Embryonic facial prominence (tissue), 1 donor: ENCODE data around the gene PER2.

Source experiments
- DNase-seq: peaks from one replicate; pipeline ENCODE4 v3.0.0-alpha.2; 2016; ENCODE audit errors: extremely low spot score

PER2 gene

DNA sequence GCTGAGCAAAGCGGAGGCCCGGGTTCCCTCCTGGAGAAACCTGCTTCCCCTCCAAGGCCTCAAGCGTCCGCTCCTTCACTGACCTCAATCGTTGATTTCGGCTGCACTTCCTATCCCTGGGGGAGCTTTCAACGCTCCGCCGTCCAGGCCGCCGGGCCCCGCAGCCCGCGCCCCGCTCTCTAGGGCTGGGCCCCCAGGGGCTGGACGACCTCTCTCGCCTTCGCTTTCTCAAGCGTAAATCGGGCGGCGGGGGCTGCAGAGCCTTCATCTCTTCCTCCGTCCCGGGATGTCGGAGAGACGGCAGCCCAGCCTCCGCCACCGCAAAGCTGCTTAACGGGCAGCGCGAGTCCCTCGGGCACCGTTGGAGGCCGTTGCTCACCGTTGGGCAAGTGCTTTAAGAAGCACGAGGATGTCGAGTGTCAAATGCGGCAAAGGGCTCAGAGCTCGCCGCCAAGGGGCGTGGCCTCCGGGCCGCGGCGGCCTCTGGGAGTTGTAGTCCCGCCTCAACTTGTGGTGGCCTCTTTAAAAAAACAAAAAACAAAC is 57.1 kb downstream of the PER2 start:
- no peak for DNase-seq

DNA sequence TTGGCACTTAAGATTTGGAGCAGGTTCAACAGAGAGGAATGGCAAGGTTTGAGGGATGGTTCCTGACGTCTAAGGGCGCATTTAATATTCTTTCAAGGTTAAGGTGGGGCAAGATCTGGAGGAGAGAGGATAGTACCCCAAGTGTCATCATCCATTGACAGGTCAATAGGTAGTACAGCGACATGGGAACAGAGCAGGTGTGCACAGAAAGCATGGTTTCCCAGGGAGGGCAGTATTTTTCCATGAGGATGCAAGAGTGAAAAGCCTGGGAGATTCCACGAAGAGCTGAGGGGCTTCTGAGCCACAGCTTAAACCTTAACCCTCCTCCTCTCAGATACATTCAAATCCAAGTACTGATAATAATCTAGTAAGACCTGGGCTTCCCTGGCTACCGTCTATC is 57.7 kb downstream of the PER2 start:
- DNase-seq = no peak

DNA sequence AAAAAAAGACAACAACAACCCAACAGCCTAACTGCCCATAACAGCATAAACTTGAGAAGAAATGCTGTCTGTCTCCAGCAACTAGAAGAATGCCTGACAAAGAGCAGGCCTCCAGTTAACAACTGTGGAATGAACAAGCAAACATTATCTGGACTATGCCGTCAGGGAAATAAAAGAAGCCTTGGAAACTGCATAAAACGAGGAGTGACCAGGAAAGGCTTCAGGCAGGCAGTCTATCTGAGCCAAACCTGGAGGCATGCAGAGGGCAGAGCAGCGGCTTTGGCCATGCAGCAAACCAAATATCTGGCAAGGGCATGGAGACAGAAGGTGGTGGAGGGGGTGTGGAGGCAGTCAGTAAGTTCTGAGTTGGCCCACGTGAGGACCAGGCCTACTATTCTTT is 59.7 kb downstream of the PER2 start:
- DNase-seq = no peak

DNA sequence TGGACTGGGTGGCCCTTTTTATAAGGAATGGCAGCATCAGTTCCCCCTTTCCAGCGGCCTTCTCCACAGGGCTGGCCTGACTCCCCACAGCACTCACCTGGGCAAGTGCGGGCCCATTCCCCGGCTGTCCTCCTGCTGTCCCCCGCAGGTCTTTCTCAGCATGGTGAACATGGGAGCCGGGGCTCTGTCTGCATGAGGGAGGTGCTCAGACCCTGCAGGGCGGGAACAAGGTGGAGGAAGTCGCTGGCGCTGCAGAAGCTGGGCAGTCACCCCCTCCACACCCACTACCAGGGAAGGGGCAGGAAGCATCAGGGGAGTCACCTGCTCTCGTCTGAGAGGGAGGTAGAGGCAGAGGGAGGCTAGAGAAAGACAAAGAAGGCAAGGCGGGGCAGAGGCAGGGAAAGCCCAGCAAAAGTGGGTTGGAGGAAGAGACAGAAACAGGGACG is 60.8 kb downstream of the PER2 start:
- no peak for DNase-seq

DNA sequence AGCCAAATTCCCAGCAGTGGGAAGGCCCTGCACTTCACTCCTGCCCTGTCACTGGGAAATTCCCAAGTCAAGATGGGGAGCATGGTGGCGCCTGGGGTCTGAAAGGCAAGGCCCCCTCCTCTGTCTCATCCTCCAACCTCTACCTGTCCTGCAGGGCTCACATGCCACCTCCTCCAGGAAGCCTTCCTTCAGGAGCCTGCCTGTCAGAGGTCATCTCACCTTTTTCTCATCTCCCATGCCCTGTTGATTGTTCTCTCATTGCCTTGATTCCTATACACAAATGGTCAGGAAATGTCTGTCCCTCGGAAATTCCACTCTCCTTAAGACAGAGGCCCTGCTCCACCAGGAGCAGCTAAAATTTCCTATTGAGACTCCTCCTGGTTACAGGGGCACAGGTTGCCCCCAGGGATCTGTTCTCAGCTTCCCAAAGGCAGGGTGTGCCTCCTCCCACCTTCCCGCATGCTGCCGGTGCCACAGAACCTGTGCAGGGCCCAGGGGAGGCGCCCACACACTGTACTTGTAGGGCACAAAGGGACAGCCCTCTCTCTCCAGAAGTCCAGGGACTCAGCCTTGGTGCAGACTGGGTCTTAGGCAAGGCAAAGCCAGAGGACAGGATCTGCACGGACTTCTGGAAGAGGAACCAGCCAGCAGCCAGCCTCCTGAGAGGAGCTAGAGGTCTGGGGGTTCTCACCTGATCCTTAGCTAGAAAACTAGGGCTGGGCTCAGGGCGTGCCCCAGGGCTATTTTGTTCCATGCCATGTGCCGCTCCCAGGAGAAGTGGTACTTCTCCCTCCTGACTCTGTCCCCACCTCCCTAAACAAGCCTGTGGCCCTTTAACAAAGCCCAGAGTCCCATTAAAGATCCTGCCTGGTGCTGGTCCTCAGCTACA is 61.5 kb downstream of the PER2 start:
- no peak for DNase-seq

DNA sequence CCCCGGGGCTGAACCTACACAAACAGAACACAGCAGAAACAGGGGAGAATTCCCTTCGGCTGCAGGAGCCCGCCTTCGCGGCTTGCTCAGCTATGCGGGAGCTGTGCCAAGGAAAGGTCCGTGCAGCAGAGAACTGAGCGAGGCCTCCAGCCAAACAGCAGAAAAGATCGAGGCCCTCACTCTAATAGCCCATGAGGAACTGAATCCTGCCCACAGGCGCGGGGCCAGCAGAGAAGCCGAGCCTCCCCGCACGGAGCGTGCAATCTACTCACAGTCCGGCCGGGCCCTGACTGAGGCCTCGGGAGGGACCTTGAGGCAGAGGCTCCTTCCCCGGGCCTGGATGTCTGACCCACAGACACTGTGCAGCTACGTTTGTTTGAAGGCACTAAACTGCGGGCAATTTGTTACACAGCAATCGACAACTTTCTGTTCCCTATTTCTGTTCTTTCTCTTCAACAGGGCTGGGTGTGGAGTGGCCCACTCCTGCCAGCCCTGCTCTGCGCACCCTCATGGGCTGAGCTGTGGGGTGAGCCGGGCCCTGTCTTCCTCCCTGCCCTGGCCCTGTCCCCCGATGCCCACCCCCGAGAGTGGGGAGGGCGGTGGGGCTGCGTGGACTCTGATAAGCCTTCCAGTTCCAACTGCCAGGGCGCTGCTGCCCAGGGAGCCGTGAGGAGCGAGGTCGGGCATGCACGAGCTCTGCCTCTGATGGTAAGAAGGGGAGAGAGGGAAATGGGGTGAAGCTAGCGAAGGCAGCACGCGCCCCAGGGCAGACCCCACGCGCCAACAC is 62.3 kb downstream of the PER2 start:
- no peak for DNase-seq

DNA sequence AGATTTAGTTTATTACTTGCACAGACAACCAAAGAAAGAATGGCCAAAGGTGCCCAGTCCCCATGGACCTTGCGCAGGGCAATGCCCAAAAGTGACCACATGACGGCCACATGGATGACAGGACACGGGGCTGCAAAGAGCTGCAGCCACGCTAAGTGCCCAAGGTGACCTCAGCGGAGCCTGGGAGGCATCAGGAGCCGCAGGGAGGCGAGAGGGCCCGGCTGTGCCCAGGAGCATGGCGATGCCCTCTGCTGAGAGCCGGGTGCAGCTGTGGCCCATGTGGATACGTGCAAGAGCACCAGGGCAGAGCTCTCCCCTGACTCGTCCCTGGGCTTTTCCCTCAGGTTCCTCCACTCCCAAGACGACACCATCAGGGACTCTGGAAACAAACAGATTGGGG is 63.3 kb downstream of the PER2 start:
- no peak for DNase-seq

DNA sequence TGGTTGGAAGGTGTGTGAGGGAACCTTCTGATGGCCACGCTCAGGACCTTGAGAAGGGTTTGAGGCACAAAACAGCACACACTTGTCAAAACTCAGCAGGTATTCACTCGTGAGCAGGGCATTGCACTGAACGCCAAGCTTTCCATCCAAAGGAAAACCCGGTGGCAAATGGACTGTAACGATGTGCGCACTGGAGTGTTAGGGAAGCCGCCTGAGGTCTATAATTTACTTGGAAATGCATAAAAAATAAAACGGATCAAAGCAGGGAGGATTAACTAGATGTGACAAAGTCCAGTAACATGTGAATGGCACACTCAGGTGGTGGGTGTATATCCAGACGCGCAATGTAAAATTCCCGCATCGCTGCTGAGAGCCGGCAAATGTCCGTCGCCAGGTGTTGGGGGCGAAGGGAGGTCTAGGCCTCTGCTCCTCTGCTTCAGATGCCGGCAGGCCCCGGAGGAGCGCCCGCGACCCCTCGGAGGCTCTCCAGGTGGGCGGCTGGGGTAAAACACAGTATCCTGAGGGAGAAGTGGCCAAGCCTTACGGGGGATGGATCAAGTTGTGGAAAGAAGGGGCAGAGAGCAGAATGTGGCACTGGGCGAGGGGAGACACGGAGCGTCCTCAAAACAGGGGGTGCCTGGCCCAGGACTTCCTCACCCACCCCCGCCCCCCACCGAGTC is 63.9 kb downstream of the PER2 start:
- no peak for DNase-seq

DNA sequence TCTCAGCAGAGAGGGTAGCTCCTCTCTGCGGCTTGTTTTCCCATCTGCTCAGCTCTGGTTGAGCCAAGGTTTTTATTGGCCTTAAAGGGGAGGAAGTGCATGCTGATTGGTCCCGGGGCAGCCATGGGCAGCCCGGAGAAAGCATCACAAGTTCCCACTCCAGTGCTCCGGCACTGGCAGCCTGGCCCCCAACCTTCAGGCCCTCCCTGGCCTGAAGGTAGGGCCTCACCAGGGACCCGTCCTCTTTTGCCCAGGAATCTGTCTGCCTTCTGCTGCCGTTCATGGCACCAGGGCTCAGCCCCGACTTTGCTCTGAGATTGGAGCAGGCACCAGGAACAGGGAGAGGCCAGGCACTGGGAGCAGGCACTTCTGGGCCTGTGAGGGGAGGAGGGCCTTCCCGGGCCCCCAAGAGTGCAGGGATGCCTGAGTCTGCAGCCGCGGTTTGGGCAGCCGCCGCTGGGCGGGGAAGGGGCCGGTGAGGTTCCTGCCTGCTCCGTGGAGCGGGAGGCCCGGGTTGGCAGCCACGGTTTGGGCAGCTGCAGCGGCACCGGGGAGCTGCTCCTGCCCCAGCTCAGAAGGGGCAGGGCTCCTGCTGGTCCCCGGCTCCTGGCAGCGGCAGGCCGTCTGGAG is 67.4 kb downstream of the PER2 start:
- DNase-seq = no peak

DNA sequence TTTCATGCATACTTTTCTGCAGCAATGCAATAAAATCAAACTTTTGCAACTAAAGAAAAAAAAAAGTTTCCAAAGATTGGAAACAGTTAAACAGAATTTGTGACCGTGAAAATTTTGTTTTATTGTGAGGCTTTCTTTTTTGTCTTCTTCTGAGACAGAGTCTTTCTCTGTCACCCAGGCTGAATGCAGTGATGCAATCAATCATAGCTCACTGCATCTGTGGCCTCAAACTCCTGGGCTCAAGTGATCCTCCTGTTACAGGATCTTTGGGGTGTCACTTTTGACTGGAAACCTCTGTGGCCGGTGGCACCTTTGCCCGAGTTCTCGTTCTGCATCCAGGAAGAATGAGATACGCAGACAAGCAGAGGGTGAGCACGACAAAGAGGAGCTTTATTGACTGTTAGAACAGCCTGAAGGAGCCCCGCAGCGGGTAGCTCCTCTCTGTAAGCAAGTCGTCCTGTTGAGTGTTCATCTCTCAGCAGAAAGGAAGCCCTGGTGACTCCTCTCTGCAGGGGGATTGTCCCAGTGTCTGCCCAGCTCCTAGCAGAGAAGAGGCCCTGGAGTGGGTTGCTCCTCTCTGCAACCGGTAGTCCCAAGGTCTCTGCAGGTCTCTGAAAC is 68.0 kb downstream of the PER2 start:
- DNase-seq = no peak

DNA sequence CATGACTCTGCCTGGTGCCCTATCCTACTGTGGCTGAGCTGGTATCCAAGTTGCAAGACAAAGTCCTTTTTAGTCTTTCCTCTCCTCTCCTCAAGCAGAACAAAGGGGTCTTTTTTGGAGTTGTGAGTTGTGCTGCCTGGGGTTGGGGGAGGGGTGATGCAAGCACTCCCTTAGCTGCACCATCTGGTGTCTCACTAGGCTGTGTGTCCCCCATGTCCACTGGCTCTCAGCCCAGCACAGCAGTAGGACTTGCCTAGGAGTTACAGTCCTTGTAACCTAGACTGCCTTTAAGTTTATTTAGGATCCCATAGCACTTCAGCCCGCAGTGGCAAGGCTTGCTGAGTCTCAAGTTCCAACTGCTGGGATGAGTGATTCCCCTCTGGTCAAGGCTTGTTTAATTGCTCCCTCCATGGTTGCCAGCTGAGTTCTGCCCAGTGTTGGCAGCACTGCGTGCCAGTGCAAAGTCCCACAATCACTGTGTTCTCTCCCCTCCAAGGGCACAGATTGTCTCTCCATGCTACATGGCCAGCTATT is 71.7 kb downstream of the PER2 start:
- DNase-seq = no peak

DNA sequence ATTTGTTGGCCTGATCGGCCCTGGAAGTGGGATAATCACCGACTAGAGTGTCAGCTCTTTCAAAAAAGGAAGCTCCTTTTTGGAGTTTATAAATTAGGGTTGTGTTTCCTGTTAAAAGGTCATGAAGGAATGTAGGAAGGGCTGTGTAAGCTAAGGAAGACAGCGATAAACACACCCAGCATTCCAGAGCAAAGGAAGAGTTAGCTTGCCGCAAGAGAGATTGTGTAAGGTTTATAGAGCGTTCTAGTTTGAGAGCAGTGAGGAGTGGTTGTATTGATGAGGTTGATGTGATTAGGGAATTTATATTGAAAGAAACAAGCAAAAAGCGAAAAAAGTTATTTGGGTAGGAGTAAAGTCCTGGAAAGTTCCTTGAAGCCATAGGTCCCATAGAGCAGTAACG is 81.4 kb downstream of the PER2 start:
- no peak for DNase-seq

DNA sequence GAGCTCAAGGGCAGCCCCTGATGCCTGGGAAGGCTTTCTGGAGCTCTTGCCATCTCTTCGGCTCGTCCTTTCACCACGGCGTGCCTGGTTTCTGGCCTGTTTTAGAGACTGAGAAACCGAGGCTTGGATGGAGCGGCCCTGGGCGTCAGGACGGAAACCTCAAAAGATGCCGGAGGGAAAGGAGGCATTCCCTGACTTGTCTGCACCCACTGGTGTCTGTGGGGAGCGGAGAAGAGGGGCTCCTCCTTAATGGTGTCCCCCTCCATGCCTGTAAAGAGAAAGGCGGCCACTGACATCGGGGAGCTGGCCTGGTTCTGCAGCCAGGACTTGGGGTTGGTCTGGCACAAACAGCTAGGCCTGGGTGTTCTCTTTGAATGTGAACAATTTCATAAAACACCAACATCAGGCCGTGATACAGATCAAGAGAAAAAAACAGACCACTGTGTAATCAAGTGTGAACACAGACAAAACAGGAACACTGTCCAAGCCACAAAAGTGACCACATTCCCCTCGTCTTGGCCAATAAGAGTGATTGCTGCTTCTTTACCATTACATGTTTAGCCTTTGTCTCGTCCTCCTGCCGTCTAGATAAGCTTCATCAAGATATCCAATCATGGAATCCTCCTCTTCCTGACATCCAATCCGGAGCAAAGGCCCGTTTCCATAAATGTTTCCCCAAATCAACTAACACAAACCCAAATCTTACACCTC is 84.3 kb downstream of the PER2 start:
- DNase-seq = no peak

DNA sequence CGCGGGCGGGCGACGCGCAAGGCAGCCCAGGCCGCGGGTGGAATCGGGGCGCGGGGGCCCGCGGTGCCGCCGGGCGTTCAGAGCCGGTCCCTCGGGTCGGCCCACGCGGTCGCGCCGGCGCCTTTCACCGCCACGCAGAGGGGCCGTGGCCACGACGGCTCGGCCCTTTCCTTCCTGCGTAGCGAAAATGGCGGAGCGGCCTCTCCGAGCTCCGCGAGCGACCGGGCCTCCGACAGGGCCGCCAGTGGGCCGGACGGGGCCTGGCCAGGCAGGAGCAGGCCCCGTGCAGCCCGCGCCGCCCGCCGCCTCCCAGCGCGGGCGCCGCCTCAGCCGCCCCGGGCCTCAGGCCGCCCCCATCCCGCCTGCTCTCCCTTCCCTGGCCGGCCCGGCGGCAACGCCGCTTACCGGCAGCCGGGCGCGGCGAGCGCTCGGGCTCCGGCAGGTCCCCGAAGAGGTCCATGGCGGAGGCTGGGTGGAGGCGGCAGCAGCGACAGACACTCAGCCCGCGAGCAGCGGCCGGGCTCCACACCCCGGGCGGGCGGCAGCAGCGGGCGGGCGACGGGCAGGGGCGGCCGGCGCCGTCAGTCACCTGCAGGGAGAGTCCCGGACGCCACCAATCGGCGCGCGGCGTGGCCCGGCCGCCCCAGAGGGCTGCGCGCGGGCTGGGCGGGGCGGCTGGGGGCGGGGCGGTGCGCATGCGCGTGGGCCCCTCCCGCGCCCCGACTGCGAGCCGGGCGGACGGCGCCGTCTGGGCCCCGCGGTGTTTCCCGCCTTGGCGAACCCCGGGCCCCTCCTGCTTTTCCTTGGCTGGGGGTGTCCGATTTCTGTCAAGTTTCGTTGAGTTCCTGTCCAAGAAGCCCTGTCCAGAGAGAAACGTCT is 85.1 kb downstream of the PER2 start, which contains the start of gene ILKAP:
Gene ILKAP, minus strand, starts transcription at position 602 of the 879 bp plus-strand sequence. Its CDS starts 142 bp downstream, at position 460.
- peak; percentile 78 for DNase-seq

DNA sequence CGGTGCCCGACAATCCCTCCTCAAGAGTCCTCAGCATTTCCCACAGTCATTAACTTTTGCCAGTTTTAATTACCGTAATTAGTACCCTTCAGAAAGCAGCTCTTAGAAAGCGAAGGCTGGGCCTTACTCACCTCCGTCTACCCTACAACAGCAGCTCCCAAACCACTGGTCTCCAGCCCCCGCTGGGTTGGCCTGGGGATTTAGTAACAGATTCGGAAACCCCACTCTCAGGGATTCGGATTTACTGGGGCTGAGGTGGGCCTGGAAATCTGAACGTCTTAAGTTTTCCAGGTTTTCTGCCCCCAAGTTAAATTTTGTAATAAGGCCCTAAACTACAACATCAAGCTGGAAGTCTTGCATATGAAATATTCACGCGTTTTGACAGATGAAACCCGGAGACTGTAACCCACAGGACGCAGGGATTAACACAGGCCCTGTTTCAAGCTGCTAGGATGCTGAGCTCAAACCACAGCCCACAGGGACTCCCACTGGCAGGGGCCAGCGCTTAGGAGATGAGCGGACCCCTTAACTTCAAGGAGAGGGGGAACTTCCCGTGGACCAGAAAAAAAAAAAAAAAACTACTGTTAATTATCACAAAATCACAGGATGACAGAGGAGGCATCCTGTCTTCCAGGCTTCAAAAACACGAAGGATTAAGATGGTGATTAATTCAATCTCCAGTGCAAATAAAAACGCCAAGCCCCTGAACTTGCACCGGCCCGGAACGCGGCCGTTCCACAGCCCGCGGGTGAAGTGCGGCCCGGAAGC is 85.9 kb downstream of the PER2 start:
- no peak for DNase-seq
